ENCODE data around the gene MINDY2.
A peak's percentile ranks its signal among the peaks of the same experiment; 100 is the strongest.

MINDY2 gene
- total RNA-seq = 29.1 to 66.9 (median 54.8) reads per million in 4 experiments

- DNase-seq = peak; percentile 81
Observed at GRCh38 chr15:58770857-58771620, at the start of gene MINDY2. Gene MINDY2 (plus strand): TSS chr15:58771302. CDS start chr15:58771396, 94 bp downstream.

DNA sequence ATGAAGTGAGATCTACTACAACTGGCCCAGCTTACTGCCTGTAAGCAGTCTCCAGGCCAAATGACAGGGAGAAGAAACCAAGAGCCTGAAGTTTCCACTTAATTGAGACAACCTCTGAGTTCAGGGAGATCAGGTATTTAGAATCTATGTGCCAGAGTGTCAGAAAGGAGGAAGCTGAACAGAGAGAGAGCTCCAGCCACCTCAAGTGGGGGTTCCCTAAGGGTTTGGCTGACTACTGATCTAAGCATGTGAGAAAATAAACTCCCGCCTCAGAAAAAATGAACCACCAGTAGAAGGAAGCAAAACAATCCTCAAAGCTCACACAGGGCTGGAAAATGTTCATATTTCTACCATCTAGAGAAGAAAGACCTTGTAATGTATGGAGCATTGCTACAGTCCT, 46.6 kb upstream of the MINDY2 start:
- no peak for DNase-seq

- DNase-seq = no peak
Observed at GRCh38 chr15:58726867-58727266, 44.2 kb upstream of the MINDY2 start.

- no peak for DNase-seq
Observed at GRCh38 chr15:58731756-58732535, 39.2 kb upstream of the MINDY2 start.

DNA sequence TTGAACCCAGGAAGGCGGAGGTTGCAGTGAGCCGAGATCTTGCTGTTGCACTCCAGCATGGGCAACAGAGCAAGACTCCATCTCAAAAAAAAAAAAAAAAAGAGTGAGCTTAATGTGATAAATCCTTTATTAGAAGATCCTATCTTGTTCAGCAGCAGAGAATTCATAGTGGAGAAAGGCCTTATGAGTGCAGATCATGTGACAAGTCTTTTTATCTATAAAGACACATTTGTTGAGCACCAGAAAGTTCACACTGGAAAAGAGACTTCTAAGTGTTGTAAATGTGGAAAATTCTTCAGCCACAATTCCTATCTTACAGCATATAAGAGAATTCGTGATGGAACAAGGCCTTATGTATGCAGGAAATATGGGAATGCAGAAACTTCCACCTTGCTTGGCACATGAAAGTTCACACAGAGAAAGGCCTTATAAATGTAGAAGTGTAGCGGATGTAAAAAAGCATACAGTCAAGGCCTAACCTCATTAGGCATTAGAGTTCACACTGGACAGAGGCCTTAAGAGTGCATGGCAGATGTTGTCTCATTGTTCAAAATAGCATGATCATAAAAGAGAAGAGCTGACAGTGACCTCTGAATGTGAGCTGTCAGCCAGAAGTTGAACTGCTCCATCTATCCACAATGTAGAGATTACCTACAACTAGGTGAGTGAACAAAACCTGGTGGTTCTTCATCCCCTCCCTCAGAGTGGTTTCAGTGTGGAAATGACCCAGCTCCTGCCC, 38.3 kb upstream of the MINDY2 start:
- DNase-seq = no peak

- DNase-seq = no peak
Observed at GRCh38 chr15:58734859-58735258, 36.2 kb upstream of the MINDY2 start.

DNA sequence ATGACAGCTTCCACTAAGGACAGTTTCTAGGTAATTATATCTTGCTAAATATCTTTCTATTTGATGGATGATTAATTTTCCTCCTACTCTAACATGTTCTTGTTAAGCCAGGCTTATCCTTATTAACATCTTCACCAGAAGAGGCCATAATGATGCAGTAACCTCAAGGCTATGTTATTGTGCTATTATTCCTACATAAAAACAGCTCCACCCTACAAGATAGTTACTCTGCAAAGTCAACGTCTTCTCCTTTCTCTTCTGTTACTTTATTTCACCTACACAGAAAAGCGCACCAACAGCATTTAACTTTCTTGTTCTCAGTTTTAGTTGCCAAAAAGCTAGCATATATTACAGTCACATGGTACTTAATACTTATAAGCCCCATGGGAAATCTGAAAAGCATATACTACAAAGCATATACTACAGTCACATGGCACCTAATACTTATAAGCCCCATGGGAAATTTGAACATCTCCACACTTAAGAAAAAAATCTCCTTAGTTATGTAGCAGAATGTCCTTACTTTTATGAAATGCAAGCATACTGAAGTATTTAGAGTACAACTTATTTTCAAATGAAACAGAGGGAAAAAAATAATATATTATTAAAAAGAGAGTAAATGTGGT, 35.0 kb upstream of the MINDY2 start:
- no peak for DNase-seq

DNA sequence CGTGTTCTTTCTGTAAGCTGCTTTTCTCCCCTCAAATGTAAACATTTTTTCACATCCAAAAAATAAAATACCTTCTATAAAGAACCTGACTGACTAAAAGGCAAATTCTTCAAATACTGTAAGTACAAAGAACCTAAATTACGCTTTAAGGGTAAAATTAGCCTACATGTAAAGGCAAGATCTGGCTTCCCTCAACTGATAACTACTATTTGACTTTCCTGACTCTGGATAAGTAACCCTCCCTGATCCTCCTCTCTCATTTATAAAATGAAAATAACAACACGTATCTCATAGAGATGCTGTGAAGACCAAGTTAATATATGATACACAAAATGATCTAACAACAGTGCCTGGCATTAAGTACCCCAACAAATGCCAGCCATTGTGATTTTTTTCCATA, 33.8 kb upstream of the MINDY2 start:
- no peak for DNase-seq

GRCh38 chr15:58738046-58738707, 32.9 kb upstream of the MINDY2 start:
- DNase-seq = no peak

DNA sequence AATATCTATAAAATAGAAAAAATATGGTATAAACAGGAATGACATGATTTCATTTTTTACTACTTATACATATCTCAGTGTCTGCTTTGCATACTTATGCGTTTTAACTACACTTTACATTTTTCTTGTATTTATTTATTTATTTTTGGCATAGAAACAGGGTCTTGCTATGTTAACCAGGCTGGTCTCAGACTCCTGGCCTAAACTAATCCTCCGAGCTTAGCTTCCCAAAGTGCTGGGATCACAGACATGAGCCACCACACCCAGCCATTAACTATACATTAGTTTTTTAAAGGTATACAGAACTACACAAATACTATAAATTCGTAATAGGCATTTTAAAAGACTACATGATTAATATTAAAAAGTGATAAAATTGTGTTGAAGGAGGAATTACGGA, 30.7 kb upstream of the MINDY2 start:
- DNase-seq = no peak

GRCh38 chr15:58741032-58741431, 30.1 kb upstream of the MINDY2 start:
- DNase-seq = no peak

- no peak for DNase-seq
Observed at GRCh38 chr15:58742022-58742813, 28.9 kb upstream of the MINDY2 start.

GRCh38 chr15:58742819-58743502, 28.1 kb upstream of the MINDY2 start:
- DNase-seq = no peak

GRCh38 chr15:58746174-58746573, 24.9 kb upstream of the MINDY2 start:
- DNase-seq = no peak

DNA sequence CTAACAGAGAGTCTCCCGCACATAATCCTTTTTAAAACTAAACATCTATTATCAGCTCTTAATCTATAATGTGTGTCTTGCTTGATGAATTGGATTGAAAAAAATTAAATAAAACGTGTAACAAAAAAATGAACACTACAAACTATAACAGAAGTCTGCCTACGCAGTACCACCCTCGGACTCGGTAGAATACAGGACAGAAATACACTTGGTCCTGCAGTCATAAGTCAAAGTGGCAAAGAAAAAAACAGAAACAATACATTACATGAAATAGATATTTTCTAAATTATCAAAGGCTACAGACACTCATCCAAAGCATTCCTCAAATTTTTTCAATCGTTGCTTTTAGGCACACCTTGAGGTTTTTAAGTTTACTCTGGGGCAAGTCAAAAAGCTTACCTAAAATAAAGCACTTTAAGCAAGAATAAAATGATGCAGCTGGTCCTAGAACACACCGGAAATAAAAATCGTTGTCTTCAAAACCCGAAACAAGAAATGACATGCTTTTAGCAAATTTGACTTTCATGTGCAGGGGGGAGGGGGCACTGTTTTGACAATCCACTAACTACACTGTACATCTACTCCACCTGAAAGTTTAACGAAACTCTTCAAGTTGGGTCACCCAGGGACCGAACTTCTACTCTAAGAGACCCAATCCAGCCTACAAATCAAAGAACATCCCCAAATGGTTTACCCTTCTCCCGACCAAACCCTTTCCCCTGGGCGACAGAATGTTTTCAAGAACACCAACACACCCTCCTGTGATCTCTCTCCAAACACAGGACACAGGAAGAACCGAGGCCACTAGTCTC, 22.9 kb upstream of the MINDY2 start:
- no peak for DNase-seq

- DNase-seq = no peak
Observed at GRCh38 chr15:58748852-58749531, 22.1 kb upstream of the MINDY2 start.

GRCh38 chr15:58749532-58750337, 21.4 kb upstream of the MINDY2 start, which contains the start of gene ADAM10:
Gene ADAM10 (minus strand): TSS chr15:58749707. CDS start chr15:58749534, 173 bp downstream.
- peak; percentile 98 for DNase-seq

- DNase-seq = no peak
Observed at GRCh38 chr15:58752716-58753115, 18.4 kb upstream of the MINDY2 start.
